ENCODE measurements around the gene NEK7. TPM values are rescaled to one million over a fixed set of nuclear protein-coding genes. Genes with fewer than 3 reads are reported as not detected.

Gene NEK7
- total RNA-seq, 1 donor from 2014 or later: 62.7 TPM

DNA sequence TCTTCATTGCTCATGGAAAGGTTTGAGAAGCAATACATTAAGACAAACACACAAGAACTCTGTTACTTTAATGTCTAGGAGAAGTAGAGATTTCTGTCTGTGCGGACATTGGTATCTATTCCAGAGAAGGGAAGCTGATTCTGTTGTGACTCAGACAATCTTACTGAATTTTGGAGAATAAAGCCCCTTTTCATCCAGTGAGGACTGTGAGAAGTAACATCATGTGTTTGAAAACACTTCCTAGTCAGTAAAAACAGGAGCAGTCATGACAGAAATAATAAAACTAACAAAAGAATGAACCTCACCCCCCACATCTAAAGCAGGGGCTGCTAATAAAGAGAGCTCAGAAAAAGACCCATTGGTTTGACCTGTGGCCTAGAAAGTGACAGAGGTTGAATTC, 46.6 kb downstream of the NEK7 start:
- Mint-ChIP-seq H3K4me1 (ENCODE audit: low read depth) (peaks cover 72% of the 10 kb centered on the region), H3K27ac (ENCODE audit: unreplicated experiment) (peak overlapping the region; percentile 77), H3K4me3 (ENCODE audit: unreplicated experiment) (no peak overlapping the region), H3K9me3 (ENCODE audit: low read depth) (peaks cover 2% of the 10 kb centered on the region), H3K36me3 (ENCODE audit: low read depth) (no peaks in the 10 kb centered on the region), H3K27me3 (ENCODE audit: low read depth) (no peaks in the 10 kb centered on the region)
- no peak for DNase-seq (ENCODE audit: low spot score)
- TF ChIP-seq, protein P1, sequence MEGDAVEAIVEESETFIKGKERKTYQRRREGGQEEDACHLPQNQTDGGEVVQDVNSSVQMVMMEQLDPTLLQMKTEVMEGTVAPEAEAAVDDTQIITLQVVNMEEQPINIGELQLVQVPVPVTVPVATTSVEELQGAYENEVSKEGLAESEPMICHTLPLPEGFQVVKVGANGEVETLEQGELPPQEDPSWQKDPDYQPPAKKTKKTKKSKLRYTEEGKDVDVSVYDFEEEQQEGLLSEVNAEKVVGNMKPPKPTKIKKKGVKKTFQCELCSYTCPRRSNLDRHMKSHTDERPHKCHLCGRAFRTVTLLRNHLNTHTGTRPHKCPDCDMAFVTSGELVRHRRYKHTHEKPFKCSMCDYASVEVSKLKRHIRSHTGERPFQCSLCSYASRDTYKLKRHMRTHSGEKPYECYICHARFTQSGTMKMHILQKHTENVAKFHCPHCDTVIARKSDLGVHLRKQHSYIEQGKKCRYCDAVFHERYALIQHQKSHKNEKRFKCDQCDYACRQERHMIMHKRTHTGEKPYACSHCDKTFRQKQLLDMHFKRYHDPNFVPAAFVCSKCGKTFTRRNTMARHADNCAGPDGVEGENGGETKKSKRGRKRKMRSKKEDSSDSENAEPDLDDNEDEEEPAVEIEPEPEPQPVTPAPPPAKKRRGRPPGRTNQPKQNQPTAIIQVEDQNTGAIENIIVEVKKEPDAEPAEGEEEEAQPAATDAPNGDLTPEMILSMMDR (IDR thresholded peaks at IDR 0.05): no peak

DNA sequence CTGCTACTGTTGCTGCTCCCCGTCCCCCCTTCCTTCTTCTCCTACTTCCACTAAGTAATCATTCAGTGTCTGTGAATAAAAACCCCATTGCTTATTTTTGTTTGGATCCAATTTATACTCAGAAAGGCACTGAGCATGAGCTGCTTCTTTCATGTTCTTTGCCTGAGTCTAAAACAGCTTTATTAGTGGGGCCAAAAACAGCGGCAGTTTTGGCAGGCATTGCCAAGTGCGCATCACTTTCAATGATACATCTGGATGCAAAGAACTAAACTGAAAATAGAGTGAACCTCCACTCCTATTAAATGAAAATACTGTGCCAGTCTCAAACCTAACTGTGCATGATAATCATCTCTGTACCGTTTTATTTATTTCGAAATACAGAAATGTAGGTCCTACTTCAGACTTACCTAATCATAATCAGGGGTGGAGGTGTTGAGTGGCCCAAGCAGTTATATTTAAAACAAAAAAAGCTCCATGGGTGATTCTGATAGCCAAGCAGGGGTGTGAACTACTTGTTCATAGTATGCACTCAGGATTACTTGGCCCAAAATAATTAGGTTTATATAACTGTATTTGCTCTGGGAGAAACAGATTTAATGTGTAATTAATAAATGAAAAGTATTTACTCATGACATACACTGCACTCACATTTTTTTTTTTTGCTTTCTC, 48.4 kb downstream of the NEK7 start:
- H3K9me3 Mint-ChIP-seq (ENCODE audit: low read depth): peaks cover 2% of the 10 kb centered on the region
- no peak overlapping the region for H3K4me3 Mint-ChIP-seq (ENCODE audit: unreplicated experiment)
- H3K27me3 Mint-ChIP-seq (ENCODE audit: low read depth): no peaks in the 10 kb centered on the region
- DNase-seq (ENCODE audit: low spot score): no peak
- H3K27ac Mint-ChIP-seq (ENCODE audit: unreplicated experiment): no peak overlapping the region
- H3K4me1 Mint-ChIP-seq (ENCODE audit: low read depth): peaks cover 55% of the 10 kb centered on the region
- H3K36me3 Mint-ChIP-seq (ENCODE audit: low read depth): no peaks in the 10 kb centered on the region
- TF ChIP-seq, protein P1 (IDR thresholded peaks at IDR 0.05): no peak

DNA sequence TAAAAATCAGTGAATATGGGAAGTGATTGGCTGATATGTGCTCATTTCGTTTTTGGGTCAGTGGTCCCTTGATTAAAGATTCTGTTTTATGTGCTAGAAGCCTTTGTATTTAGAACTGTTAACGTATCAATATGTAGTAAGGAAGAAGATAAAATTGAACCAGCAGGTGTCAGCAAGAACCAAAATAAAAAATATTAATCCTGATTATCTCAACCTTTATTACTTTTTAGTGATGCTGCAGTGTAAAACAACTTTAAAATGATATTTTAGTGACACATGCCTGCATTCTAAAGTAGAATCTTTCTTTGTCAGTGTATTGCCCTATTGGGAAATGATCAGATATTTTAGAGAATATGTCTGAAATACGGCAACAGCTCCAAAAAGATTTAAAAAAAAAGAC, 49.5 kb downstream of the NEK7 start:
- peaks cover under 1% of the 10 kb centered on the region for H3K36me3 Mint-ChIP-seq (ENCODE audit: low read depth)
- no peak overlapping the region for H3K4me3 Mint-ChIP-seq (ENCODE audit: unreplicated experiment)
- TF ChIP-seq, protein P1 (IDR thresholded peaks at IDR 0.05): peak; percentile 63
- no peaks in the 10 kb centered on the region for H3K27me3 Mint-ChIP-seq (ENCODE audit: low read depth)
- no peak for DNase-seq (ENCODE audit: low spot score)
- peaks cover 44% of the 10 kb centered on the region for H3K4me1 Mint-ChIP-seq (ENCODE audit: low read depth)
- H3K9me3 Mint-ChIP-seq (ENCODE audit: low read depth): peaks cover 2% of the 10 kb centered on the region
- H3K27ac Mint-ChIP-seq (ENCODE audit: unreplicated experiment): no peak overlapping the region

DNA sequence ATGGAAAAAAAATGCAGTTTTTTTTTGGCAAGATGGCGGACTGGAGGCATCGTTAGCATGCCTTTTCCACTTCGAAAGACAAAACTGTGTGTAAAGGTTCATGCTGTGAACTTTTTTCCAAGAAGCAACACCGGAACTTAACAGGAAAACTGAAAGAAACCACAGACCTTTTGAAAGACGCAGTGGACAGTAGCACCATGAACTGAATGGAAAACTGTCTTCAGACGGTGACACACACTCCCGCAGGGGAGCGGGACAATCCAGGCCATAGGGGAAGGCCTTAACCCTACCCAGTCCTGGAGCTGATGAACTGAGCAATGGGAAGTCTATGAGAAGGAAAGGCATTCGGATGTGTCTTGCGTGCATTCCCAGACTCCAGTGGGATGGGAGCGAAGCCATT, 54.9 kb downstream of the NEK7 start:
- Mint-ChIP-seq H3K27me3 (ENCODE audit: low read depth) (no peaks in the 10 kb centered on the region), H3K9me3 (ENCODE audit: low read depth) (peaks cover 26% of the 10 kb centered on the region), H3K4me1 (ENCODE audit: low read depth) (peaks cover 13% of the 10 kb centered on the region), H3K27ac (ENCODE audit: unreplicated experiment) (no peak overlapping the region), H3K36me3 (ENCODE audit: low read depth) (peaks cover 14% of the 10 kb centered on the region), H3K4me3 (ENCODE audit: unreplicated experiment) (no peak overlapping the region)
- TF ChIP-seq, protein P1 (IDR thresholded peaks at IDR 0.05): no peak
- no peak for DNase-seq (ENCODE audit: low spot score)

DNA sequence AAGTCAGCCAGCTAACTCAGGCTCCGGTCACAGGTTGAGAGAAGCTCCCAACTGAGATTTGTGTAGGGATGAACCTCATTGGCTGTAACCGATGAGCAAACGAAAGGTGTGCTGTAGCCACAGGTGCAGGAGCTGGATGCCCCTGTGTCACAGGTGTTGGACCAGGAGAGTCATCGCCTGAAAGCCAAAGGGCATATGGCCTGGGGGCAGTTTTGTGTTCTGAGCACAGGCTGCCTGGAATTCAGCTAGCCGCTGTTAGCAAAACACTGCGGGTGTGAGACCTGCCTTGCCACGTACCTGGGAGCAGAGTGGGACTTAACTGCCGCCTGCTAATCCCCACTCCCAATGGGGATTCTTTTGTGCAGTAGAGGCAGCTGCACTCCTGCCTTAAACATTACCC, 55.3 kb downstream of the NEK7 start:
- no peak overlapping the region for H3K4me3 Mint-ChIP-seq (ENCODE audit: unreplicated experiment)
- H3K36me3 Mint-ChIP-seq (ENCODE audit: low read depth): peaks cover 14% of the 10 kb centered on the region
- H3K27me3 Mint-ChIP-seq (ENCODE audit: low read depth): no peaks in the 10 kb centered on the region
- peaks cover 29% of the 10 kb centered on the region for H3K9me3 Mint-ChIP-seq (ENCODE audit: low read depth)
- no peak for DNase-seq (ENCODE audit: low spot score)
- TF ChIP-seq, protein P1 (IDR thresholded peaks at IDR 0.05): no peak
- no peak overlapping the region for H3K27ac Mint-ChIP-seq (ENCODE audit: unreplicated experiment)
- peaks cover 13% of the 10 kb centered on the region for H3K4me1 Mint-ChIP-seq (ENCODE audit: low read depth)

All from chondrocyte (in vitro differentiated cells).